ENCODE data around the gene VSX2.
"Not testable (repeated sequence)": the region's sequence is repeated elsewhere in the genome, so short reads cannot be mapped to it uniquely, and the experiment has no call there.

Gene VSX2

GRCh38 chr14:74260525-74261233, 21.4 kb downstream of the VSX2 start:
- DNase-seq = no peak

GRCh38 chr14:74261288-74261687, 22.0 kb downstream of the VSX2 start:
- DNase-seq = no peak

GRCh38 chr14:74262076-74262475, 22.8 kb downstream of the VSX2 start:
- DNase-seq = no peak

GRCh38 chr14:74263181-74263580, 23.9 kb downstream of the VSX2 start:
- no peak for DNase-seq

- DNase-seq = no peak
Measured at GRCh38 chr14:74263921-74264320, 24.7 kb downstream of the VSX2 start.

GRCh38 chr14:74265301-74265965, 26.2 kb downstream of the VSX2 start:
- peak; percentile 73 for DNase-seq

GRCh38 chr14:74267588-74267987, 28.3 kb downstream of the VSX2 start:
- no peak for DNase-seq

- DNase-seq = not testable (repeated sequence)
Measured at GRCh38 chr14:74270382-74271177, 31.3 kb downstream of the VSX2 start.

GRCh38 chr14:74271365-74271764, 32.1 kb downstream of the VSX2 start:
- no peak for DNase-seq

- DNase-seq = peak; percentile 99
Measured at GRCh38 chr14:74275241-74275841, 36.1 kb downstream of the VSX2 start.

- DNase-seq = no peak
Measured at GRCh38 chr14:74278080-74278479, 38.8 kb downstream of the VSX2 start.

GRCh38 chr14:74281069-74281468, 41.8 kb downstream of the VSX2 start:
- no peak for DNase-seq

GRCh38 chr14:74286736-74287135, 47.5 kb downstream of the VSX2 start:
- no peak for DNase-seq

- no peak for DNase-seq
Measured at GRCh38 chr14:74289801-74290200, 50.6 kb downstream of the VSX2 start.

- peak; percentile 31 for DNase-seq
Measured at GRCh38 chr14:74290415-74290814, 51.2 kb downstream of the VSX2 start.

GRCh38 chr14:74292061-74292460, 52.8 kb downstream of the VSX2 start:
- DNase-seq = no peak

- DNase-seq = no peak
Measured at GRCh38 chr14:74293606-74294005, 54.4 kb downstream of the VSX2 start.

- DNase-seq = no peak
Measured at GRCh38 chr14:74296037-74296467, 56.8 kb downstream of the VSX2 start.

GRCh38 chr14:74297986-74298385, 58.7 kb downstream of the VSX2 start:
- DNase-seq = no peak

- DNase-seq = no peak
Measured at GRCh38 chr14:74299061-74299545, 59.9 kb downstream of the VSX2 start.

GRCh38 chr14:74301594-74302151, 62.4 kb downstream of the VSX2 start:
- DNase-seq = no peak

- peak; percentile 26 for DNase-seq
Measured at GRCh38 chr14:74302152-74302628, 62.9 kb downstream of the VSX2 start.

All from NCI-H524 treated with DMSO at 0.1 percent for 48 hours (cell line).